Astrocyte (in vitro differentiated cells and primary cell): ENCODE data around the gene MPZL1. TPM values are rescaled to one million over a fixed set of nuclear protein-coding genes. Genes with fewer than 3 reads are reported as not detected.

Experiments used
- DNase-seq: peaks from one replicate; pipeline ENCODE4 v3.0.0-alpha.2; 2010; ENCODE audit warnings: low read depth
- FAIRE-seq: peaks from 2 replicates; lab custom pipeline; 2011; peaks lifted over from hg19 to GRCh38; lab: Jason Lieb, UNC
- H2AFZ ChIP-seq: 2 replicates; pipeline ENCODE4 v1.6.0; 2012; ENCODE audit warnings: low read depth, low read length, inconsistent platforms
- H3K27ac ChIP-seq: 2 replicates; pipeline ENCODE4 v1.5.1; 2011; ENCODE audit warnings: low read depth, low read length, inconsistent platforms
- H3K27me3 ChIP-seq: 2 replicates; pipeline ENCODE4 v1.6.0; 2011; ENCODE audit warnings: low read length, inconsistent platforms; ENCODE audit not compliant: insufficient read depth
- H3K36me3 ChIP-seq: 2 replicates; pipeline ENCODE4 v1.5.1; 2011; ENCODE audit warnings: low read length, inconsistent platforms; ENCODE audit not compliant: insufficient read depth
- H3K4me1 ChIP-seq: 2 replicates; pipeline ENCODE4 v1.5.1; 2011; ENCODE audit warnings: low read length, inconsistent platforms; ENCODE audit not compliant: insufficient read depth
- H3K4me2 ChIP-seq: 2 replicates; pipeline ENCODE4 v1.6.0; 2012; ENCODE audit warnings: low read length, inconsistent platforms
- H3K4me3 ChIP-seq: 2 replicates; pipeline ENCODE4 v1.5.1; 2011; ENCODE audit warnings: low read depth, mild to moderate bottlenecking, low read length, inconsistent platforms; ENCODE audit not compliant: insufficient read depth
- H3K79me2 ChIP-seq: 2 replicates; pipeline ENCODE4 v1.6.0; 2012; ENCODE audit warnings: mild to moderate bottlenecking, low read length, inconsistent platforms; ENCODE audit not compliant: insufficient read depth
- H3K9ac ChIP-seq: 2 replicates; pipeline ENCODE4 v1.6.0; 2012; ENCODE audit warnings: mild to moderate bottlenecking, low read length, inconsistent platforms
- H3K9me3 ChIP-seq: 2 replicates; pipeline ENCODE4 v1.5.1; 2012; ENCODE audit warnings: low read depth, mild to moderate bottlenecking, low read length, inconsistent platforms; ENCODE audit not compliant: insufficient read depth
- H4K20me1 ChIP-seq: 2 replicates; pipeline ENCODE4 v1.6.0; 2012; ENCODE audit warnings: low read length, inconsistent platforms; ENCODE audit not compliant: insufficient read depth
- H3K27ac Mint-ChIP-seq: one replicate; pipeline ENCODE4 v1.8.0; 2021; ENCODE audit warnings: mild to moderate bottlenecking, mixed read lengths; ENCODE audit not compliant: unreplicated experiment
- H3K27me3 Mint-ChIP-seq: one replicate; pipeline ENCODE4 v1.8.0; 2021; ENCODE audit warnings: low read depth, mixed read lengths; ENCODE audit not compliant: unreplicated experiment
- H3K36me3 Mint-ChIP-seq: one replicate; pipeline ENCODE4 v1.8.0; 2021; ENCODE audit warnings: low read depth, mixed read lengths; ENCODE audit not compliant: unreplicated experiment
- H3K4me1 Mint-ChIP-seq: one replicate; pipeline ENCODE4 v1.8.0; 2021; ENCODE audit warnings: low read depth, mixed read lengths; ENCODE audit not compliant: unreplicated experiment
- H3K4me3 Mint-ChIP-seq: one replicate; pipeline ENCODE4 v1.8.0; 2021; ENCODE audit warnings: mild to moderate bottlenecking, moderate library complexity, mixed read lengths; ENCODE audit not compliant: unreplicated experiment
- H3K9me3 Mint-ChIP-seq: one replicate; pipeline ENCODE4 v1.8.0; 2021; ENCODE audit warnings: mild to moderate bottlenecking, mixed read lengths; ENCODE audit not compliant: unreplicated experiment
- CTCF ChIP-seq: IDR thresholded peaks from 2 replicates; pipeline ENCODE4 v1.5.1; 2011; ENCODE audit warnings: low read depth, mild to moderate bottlenecking, inconsistent platforms, low read length, moderate library complexity; ENCODE audit not compliant: insufficient read depth
- EZH2 ChIP-seq: IDR thresholded peaks from 2 replicates; pipeline ENCODE4 v1.6.1; 2012; ENCODE audit warnings: mild to moderate bottlenecking, low read length, inconsistent platforms; ENCODE audit not compliant: insufficient read depth
- total RNA-seq: library from RNA; stranded (reverse); gene quantifications from 2 replicates; pipeline ENCODE4 v1.2.1, GENCODE V29; 2021

Gene MPZL1
- total RNA-seq, 1 donor from 2014 or later, result 240 TPM

DNA sequence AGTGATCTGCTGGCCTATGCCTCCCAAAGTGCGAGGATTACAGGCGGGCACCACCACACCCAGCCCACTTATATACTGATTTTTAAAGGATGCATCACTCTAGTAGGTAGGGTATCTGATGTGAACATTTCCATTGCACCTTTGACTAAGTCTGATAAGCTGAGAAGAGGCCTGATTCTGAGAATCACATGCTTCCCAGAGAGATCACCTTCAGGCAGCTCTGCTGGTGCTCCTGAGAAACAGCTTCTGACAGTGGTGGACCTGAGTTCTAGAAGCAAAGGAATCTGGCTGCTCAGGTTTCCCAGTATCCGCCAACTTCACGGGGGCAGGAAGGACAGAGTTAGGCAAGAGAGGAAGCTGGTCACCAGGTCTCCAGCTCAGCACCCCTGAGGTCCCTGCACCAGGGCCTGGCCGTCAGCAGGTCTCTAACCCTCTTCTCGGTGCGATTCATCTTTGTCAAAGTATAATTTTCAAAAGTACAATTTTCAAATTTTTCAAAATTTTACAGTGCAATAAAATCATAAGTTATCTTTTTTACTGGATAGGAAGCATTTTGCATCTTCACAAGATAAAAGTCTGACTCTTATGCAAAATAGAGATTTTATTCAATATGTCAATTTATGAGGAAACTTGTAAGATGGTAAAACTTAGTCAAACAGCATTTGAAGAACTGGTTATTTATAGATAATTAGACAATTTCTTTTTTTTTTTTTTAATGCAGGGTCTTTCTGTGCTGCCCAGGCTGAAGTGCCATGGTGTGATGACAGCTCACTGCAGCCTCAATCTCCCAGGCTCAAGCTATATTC is 25.8 kb upstream of the MPZL1 start:
- H3K9me3 ChIP-seq, result no peaks in the 10 kb centered on the region
- TF ChIP-seq EZH2, result no peak
- no peak for TF ChIP-seq CTCF
- Mint-ChIP-seq H3K4me1 (no peaks in the 10 kb centered on the region), H3K27me3 (peaks cover 39% of the 10 kb centered on the region), H3K36me3 (no peaks in the 10 kb centered on the region), H3K9me3 (no peaks in the 10 kb centered on the region), H3K4me3 (no peak overlapping the region), H3K27ac (no peak overlapping the region)
- no peaks in the 10 kb centered on the region for H4K20me1 ChIP-seq
- no peak overlapping the region for H3K9ac ChIP-seq
- H3K27ac ChIP-seq, result no peak overlapping the region
- H3K27me3 ChIP-seq, result peaks cover 10% of the 10 kb centered on the region
- FAIRE-seq (no peak), DNase-seq (no peak)
- no peaks in the 10 kb centered on the region for H3K4me1 ChIP-seq
- no peaks in the 10 kb centered on the region for H3K79me2 ChIP-seq
- no peaks in the 10 kb centered on the region for H3K36me3 ChIP-seq
- no peak overlapping the region for H3K4me3 ChIP-seq
- H3K4me2 ChIP-seq, result no peak overlapping the region
- H2AFZ ChIP-seq, result no peak overlapping the region

DNA sequence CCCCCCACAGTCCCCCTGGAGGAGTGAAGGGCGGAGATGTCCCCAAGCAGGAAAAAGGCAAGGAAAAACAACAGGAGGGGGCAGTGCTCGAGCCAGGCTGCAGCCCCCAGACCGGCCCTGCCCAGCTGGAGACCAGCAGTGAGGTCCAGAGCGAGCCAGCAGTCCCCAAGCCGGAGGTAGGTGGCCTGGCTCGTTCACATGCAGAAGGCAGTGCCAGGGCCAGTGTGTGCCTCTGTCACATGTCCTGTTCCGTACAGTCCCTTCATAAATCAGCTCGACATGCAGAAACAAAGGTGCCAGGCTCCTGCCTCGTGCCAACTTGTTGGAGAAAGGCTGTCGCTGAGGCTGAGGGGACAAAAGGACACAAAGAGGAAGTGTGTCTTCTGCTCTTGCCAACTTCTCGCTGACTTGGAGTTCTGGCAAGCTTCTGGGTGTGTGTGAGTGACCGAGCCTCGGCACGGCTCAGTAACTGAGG is 24.1 kb upstream of the MPZL1 start:
- TF ChIP-seq CTCF (no peak), EZH2 (no peak)
- Histone ChIP-seq H4K20me1 (no peaks in the 10 kb centered on the region), H3K27ac (no peak overlapping the region), H3K4me1 (no peaks in the 10 kb centered on the region), H3K9me3 (no peaks in the 10 kb centered on the region), H3K4me2 (no peak overlapping the region), H3K9ac (no peak overlapping the region), H3K36me3 (no peaks in the 10 kb centered on the region), H3K4me3 (no peak overlapping the region), H3K27me3 (peaks cover 9% of the 10 kb centered on the region), H2AFZ (peak overlapping the region; percentile 53), H3K79me2 (no peaks in the 10 kb centered on the region)
- Mint-ChIP-seq H3K4me3 (no peak overlapping the region), H3K36me3 (no peaks in the 10 kb centered on the region), H3K9me3 (no peaks in the 10 kb centered on the region), H3K27ac (no peak overlapping the region), H3K4me1 (no peaks in the 10 kb centered on the region), H3K27me3 (peaks cover 29% of the 10 kb centered on the region)
- FAIRE-seq, result no peak
- DNase-seq, result no peak

- Mint-ChIP-seq H3K27me3 (peaks cover 34% of the 10 kb centered on the region), H3K36me3 (no peaks in the 10 kb centered on the region), H3K4me1 (no peaks in the 10 kb centered on the region), H3K4me3 (no peak overlapping the region), H3K27ac (no peak overlapping the region), H3K9me3 (no peaks in the 10 kb centered on the region)
- Histone ChIP-seq H3K9me3 (no peaks in the 10 kb centered on the region), H3K36me3 (no peaks in the 10 kb centered on the region), H4K20me1 (no peaks in the 10 kb centered on the region), H3K79me2 (no peaks in the 10 kb centered on the region), H3K27ac (no peak overlapping the region), H3K27me3 (peaks cover 7% of the 10 kb centered on the region), H3K4me3 (no peak overlapping the region), H2AFZ (no peak overlapping the region), H3K4me2 (no peak overlapping the region), H3K4me1 (no peaks in the 10 kb centered on the region), H3K9ac (no peak overlapping the region)
- DNase-seq, result no peak
- TF ChIP-seq EZH2, result no peak
- no peak for TF ChIP-seq CTCF
- no peak for FAIRE-seq
Measured at GRCh38 chr1:167698313-167698712, 23.5 kb upstream of the MPZL1 start.
